HepG2 (cell line): ENCODE results near the gene ICAM3. TPM values are rescaled to one million over a fixed set of nuclear protein-coding genes. Genes with fewer than 3 reads are reported as not detected.
A peak's percentile ranks its signal among the peaks of the same experiment; 100 is the strongest.

Source experiments
- ATAD3A ChIP-seq: sonication (generic); formaldehyde crosslinking; IDR thresholded peaks from 2 replicates; pipeline ENCODE4 v1.4.0; 2020; ENCODE audit warnings: missing genetic modification reagents
- ELF3 ChIP-seq: IDR thresholded peaks from 2 replicates; pipeline ENCODE4 v1.6.1; 2016; ENCODE audit warnings: missing genetic modification reagents, missing compliant biosample characterization
- EZH2 ChIP-seq: conservative IDR thresholded peaks from 2 replicates; pipeline ENCODE4 v1.6.1; 2012; ENCODE audit warnings: mild to moderate bottlenecking, low read depth, low read length, moderate library complexity
- KLF11 ChIP-seq: IDR thresholded peaks from 2 replicates; pipeline ENCODE4 v1.6.1; 2016; ENCODE audit warnings: missing compliant biosample characterization
- KLF12 ChIP-seq: sonication (generic); formaldehyde crosslinking; IDR thresholded peaks from 2 replicates; pipeline ENCODE4 v1.4.0; 2020; ENCODE audit warnings: missing genetic modification reagents, borderline replicate concordance
- MAF1 ChIP-seq: sonication (generic); formaldehyde crosslinking; IDR thresholded peaks from 2 replicates; pipeline ENCODE4 v1.5.0; 2020; ENCODE audit warnings: missing genetic modification reagents, borderline replicate concordance
- MED1 ChIP-seq: sonication (generic); formaldehyde crosslinking; IDR thresholded peaks from 2 replicates; pipeline ENCODE4 v1.4.0; 2020; ENCODE audit warnings: missing genetic modification reagents
- PAX8 ChIP-seq: sonication (generic); formaldehyde crosslinking; IDR thresholded peaks from 2 replicates; pipeline ENCODE4 v1.8.0; 2022; ENCODE audit warnings: mild to moderate bottlenecking, missing genetic modification reagents, borderline replicate concordance
- PHF20 ChIP-seq: sonication (generic); formaldehyde crosslinking; IDR thresholded peaks from 2 replicates; pipeline ENCODE4 v1.5.0; 2020; ENCODE audit warnings: mild to moderate bottlenecking, missing genetic modification reagents
- ZBTB38 ChIP-seq: sonication (generic); formaldehyde crosslinking; IDR thresholded peaks from 2 replicates; pipeline ENCODE4 v1.5.1; 2020; ENCODE audit warnings: mild to moderate bottlenecking, missing genetic modification reagents
- ZBTB7B ChIP-seq: sonication (generic); formaldehyde crosslinking; IDR thresholded peaks from 2 replicates; pipeline ENCODE4 v1.4.0; 2020; ENCODE audit warnings: missing genetic modification reagents
- ZNF224 ChIP-seq: sonication (generic); formaldehyde crosslinking; IDR thresholded peaks from 2 replicates; pipeline ENCODE4 v1.5.0; 2020; ENCODE audit warnings: mild to moderate bottlenecking, missing genetic modification reagents
- ZNF264 ChIP-seq: sonication (generic); formaldehyde crosslinking; IDR thresholded peaks from 2 replicates; pipeline ENCODE4 v1.4.0; 2020; ENCODE audit warnings: missing genetic modification reagents
- ZNF292 ChIP-seq: sonication (generic); formaldehyde crosslinking; IDR thresholded peaks from 2 replicates; pipeline ENCODE4 v1.8.1; 2022; ENCODE audit warnings: mild to moderate bottlenecking, low read depth, missing genetic modification reagents, borderline replicate concordance
- ZNF34 ChIP-seq: sonication (generic); formaldehyde crosslinking; IDR thresholded peaks from 2 replicates; pipeline ENCODE4 v1.4.0; 2020; ENCODE audit warnings: mild to moderate bottlenecking, missing genetic modification reagents, borderline replicate concordance
- ZNF614 ChIP-seq: IDR thresholded peaks from 2 replicates; pipeline ENCODE4 v1.6.1; 2018; ENCODE audit warnings: missing biosample characterization, missing genetic modification reagents, inconsistent platforms, borderline replicate concordance
- ZNF713 ChIP-seq: sonication (generic); formaldehyde crosslinking; IDR thresholded peaks from 2 replicates; pipeline ENCODE4 v1.4.0; 2020; ENCODE audit warnings: mild to moderate bottlenecking, missing genetic modification reagents
- ZNF839 ChIP-seq: sonication (generic); formaldehyde crosslinking; IDR thresholded peaks from 2 replicates; pipeline ENCODE4 v1.4.0; 2020; ENCODE audit warnings: missing genetic modification reagents, mild to moderate bottlenecking, borderline replicate concordance
- ZSCAN21 ChIP-seq: sonication (generic); formaldehyde crosslinking; IDR thresholded peaks from 2 replicates; pipeline ENCODE4 v1.8.0; 2022; ENCODE audit warnings: mild to moderate bottlenecking, missing genetic modification reagents, moderate library complexity, borderline replicate concordance
- polyA plus RNA-seq, 8 experiments: library from polyadenylated mRNA; depleted of rRNA in 3 of 8; stranded (reverse) in 7 of 8; unstranded in 1 of 8; fragments of >200 nt; fragmentation: Illumina TruSeq in 4 of 8; extraction: Trizol in 4 of 8; gene quantifications; 2 replicates each; pipeline versions ENCODE4 v1.2.1 to v1.2.3, GENCODE V29; 2011 to 2016; ENCODE audit warnings: low read depth in 4 of 8, missing spikeins in 1 of 8, mixed read lengths in 1 of 8; ENCODE audit not compliant: insufficient read depth in 1 of 8
- total RNA-seq, 5 experiments: library from RNA; depleted of rRNA; stranded (reverse); fragments of >200 nt; fragmentation: Illumina TruSeq; extraction: Trizol; gene quantifications; 2 replicates each; pipeline ENCODE4 v1.2.3, GENCODE V29; 2016; ENCODE audit warnings: low read depth in 1 of 5
- TF ChIP-seq, protein P1 (sequence below): sonication (generic); formaldehyde crosslinking; conservative IDR thresholded peaks from 2 replicates; pipeline ENCODE4 v1.4.0; 2020; ENCODE audit warnings: mild to moderate bottlenecking, missing genetic modification reagents, moderate library complexity
- TF ChIP-seq, protein P2 (sequence below): IDR thresholded peaks from 2 replicates; pipeline ENCODE4 v1.6.1; 2016; ENCODE audit warnings: missing compliant biosample characterization, missing genetic modification reagents, borderline replicate concordance
- TF ChIP-seq, protein P3 (sequence below): sonication (generic); formaldehyde crosslinking; IDR thresholded peaks from 2 replicates; pipeline ENCODE4 v1.5.0; 2020; ENCODE audit warnings: missing genetic modification reagents
- TF ChIP-seq, protein P4 (sequence below): sonication (generic); formaldehyde crosslinking; IDR thresholded peaks from 2 replicates; pipeline ENCODE4 v1.8.0; 2022; ENCODE audit warnings: missing genetic modification reagents, mild to moderate bottlenecking, inconsistent platforms, borderline replicate concordance

Gene ICAM3
- total and polyA plus RNA-seq, 2 of the 13 experiments (the other 11 are each of a cell fraction or from before 2014, with no cell fraction given) = 14.1 to 21.0 TPM

DNA sequence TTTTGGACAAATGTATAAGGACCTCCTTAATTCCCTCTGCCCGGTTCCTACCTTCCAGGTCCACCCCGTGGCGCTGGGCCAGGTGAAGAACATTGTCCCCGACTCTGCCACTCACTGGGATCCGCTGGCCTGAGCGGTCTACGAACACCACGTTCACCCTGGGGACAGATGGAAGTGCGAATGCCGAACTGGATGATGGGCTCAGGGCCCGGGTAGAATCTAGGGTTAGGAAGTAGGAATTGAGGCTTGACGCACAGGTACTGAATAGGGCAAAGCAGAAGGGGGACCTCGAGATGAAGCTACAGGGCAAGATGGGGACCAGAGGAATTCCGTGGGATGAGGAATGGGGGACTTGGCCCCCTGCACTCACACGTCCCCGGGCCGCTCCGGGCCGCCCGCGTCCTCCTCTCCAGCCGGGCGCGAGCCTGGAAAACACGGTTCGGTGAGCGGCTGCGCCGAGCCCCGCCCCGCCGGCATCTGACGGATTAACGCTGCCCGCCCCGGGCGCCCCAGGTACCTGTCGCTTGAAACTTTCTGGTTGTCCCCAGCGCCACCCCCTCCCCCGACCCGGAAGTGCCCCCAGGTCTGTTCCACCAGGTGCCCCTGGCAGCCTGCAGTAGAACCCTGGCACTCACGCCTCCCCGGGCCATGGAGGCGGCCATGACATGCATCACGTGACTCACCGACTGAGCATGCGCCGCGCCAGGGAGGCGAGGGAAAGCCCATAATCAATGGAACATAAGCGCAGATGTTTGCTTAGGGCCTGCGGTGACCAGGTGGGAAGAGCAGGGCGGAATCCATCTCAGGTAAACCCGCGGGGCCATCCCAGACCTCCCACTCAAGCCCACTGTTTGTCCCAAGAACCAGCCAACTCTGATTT lies 23.8 kb downstream of the ICAM3 start, which contains the start of gene FDX2 (continued):
- TF ChIP-seq ZNF34 (CRISPR knock-in tag) (0 out of 2 replicates have a peak, but pooled peaks have one; percentile 57), ZSCAN21 (CRISPR knock-in tag) (peak; percentile 63; the same call in 1 of the 2 replicates), PAX8 (CRISPR knock-in tag) (0 out of 2 replicates have a peak, but pooled peaks have one; percentile 68), PHF20 (CRISPR knock-in tag) (peak; percentile 89), EZH2 (no peak), KLF11 (CRISPR knock-in tag) (0 out of 2 replicates have a peak, but pooled peaks have one; percentile 24), ZBTB38 (CRISPR knock-in tag) (peak; percentile 60; the same call in 1 of the 2 replicates), MAF1 (CRISPR knock-in tag) (peak; percentile 31; the same call in 1 of the 2 replicates), ZNF264 (CRISPR knock-in tag) (no peak), MED1 (0 out of 2 replicates have a peak, but pooled peaks have one; percentile 42), ELF3 (0 out of 2 replicates have a peak, but pooled peaks have one; percentile 59), ZNF292 (no peak), ATAD3A (CRISPR knock-in tag) (no peak), ZNF614 (CRISPR knock-in tag) (0 out of 2 replicates have a peak, but pooled peaks have one; percentile 41), ZBTB7B (CRISPR knock-in tag) (no peak), ZNF224 (CRISPR knock-in tag) (no peak), KLF12 (CRISPR knock-in tag) (peak; percentile 58; the same call in 1 of the 2 replicates), ZNF839 (CRISPR knock-in tag) (no peak), ZNF713 (CRISPR knock-in tag) (no peak)
- TF ChIP-seq, protein P1, sequence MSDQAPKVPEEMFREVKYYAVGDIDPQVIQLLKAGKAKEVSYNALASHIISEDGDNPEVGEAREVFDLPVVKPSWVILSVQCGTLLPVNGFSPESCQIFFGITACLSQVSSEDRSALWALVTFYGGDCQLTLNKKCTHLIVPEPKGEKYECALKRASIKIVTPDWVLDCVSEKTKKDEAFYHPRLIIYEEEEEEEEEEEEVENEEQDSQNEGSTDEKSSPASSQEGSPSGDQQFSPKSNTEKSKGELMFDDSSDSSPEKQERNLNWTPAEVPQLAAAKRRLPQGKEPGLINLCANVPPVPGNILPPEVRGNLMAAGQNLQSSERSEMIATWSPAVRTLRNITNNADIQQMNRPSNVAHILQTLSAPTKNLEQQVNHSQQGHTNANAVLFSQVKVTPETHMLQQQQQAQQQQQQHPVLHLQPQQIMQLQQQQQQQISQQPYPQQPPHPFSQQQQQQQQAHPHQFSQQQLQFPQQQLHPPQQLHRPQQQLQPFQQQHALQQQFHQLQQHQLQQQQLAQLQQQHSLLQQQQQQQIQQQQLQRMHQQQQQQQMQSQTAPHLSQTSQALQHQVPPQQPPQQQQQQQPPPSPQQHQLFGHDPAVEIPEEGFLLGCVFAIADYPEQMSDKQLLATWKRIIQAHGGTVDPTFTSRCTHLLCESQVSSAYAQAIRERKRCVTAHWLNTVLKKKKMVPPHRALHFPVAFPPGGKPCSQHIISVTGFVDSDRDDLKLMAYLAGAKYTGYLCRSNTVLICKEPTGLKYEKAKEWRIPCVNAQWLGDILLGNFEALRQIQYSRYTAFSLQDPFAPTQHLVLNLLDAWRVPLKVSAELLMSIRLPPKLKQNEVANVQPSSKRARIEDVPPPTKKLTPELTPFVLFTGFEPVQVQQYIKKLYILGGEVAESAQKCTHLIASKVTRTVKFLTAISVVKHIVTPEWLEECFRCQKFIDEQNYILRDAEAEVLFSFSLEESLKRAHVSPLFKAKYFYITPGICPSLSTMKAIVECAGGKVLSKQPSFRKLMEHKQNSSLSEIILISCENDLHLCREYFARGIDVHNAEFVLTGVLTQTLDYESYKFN (CRISPR knock-in tag) = peak; percentile 41; the same call in 1 of the 2 replicates
- TF ChIP-seq, protein P2, sequence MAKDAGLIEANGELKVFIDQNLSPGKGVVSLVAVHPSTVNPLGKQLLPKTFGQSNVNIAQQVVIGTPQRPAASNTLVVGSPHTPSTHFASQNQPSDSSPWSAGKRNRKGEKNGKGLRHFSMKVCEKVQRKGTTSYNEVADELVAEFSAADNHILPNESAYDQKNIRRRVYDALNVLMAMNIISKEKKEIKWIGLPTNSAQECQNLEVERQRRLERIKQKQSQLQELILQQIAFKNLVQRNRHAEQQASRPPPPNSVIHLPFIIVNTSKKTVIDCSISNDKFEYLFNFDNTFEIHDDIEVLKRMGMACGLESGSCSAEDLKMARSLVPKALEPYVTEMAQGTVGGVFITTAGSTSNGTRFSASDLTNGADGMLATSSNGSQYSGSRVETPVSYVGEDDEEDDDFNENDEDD (CRISPR knock-in tag) = peak; percentile 79; the same call in 1 of the 2 replicates
- TF ChIP-seq, protein P3, sequence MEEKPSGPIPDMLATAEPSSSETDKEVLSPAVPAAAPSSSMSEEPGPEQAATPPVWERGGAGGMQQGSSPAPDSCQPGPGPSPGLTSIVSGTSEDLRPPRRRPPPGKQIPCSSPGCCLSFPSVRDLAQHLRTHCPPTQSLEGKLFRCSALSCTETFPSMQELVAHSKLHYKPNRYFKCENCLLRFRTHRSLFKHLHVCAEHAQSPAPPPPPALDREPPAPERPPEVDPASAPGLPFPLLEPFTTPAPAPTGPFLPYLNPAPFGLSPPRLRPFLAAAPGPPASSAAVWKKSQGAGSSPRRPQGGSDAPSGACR (CRISPR knock-in tag) = no peak
- TF ChIP-seq, protein P4, sequence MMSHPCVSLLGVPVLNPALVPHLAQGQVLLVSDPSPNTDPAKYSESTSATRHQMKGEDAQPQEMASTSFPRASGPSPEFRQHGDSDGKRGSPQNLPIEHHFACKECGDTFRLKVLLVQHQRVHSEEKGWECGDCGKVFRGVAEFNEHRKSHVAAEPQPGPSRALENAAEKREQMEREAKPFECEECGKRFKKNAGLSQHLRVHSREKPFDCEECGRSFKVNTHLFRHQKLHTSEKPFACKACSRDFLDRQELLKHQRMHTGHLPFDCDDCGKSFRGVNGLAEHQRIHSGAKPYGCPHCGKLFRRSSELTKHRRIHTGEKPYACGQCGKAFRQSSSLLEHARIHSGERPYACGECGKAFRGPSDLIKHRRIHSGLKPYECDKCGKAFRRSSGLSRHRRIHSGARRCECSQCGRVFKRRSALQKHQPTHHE = 0 out of 2 replicates have a peak, but pooled peaks have one; percentile 45
